Measurements from ENCODE around the gene QTRT2.
A peak's percentile ranks its signal among the peaks of the same experiment; 100 is the strongest.

The QTRT2 gene

GRCh38 chr3:114076711-114077110 is 20.2 kb downstream of the QTRT2 start:
- FAIRE-seq (no peak), DNase-seq (ENCODE audit: insufficient read length, low spot score) (no peak)

- no peak for DNase-seq (ENCODE audit: insufficient read length, low spot score)
- no peak for FAIRE-seq
These were observed 21.6 kb downstream of the QTRT2 start for GRCh38 chr3:114078126-114078525.

- FAIRE-seq (no peak), DNase-seq (ENCODE audit: insufficient read length, low spot score) (no peak)
These were observed 23.2 kb downstream of the QTRT2 start for GRCh38 chr3:114079761-114080160.

GRCh38 chr3:114080201-114080600 is 23.7 kb downstream of the QTRT2 start:
- FAIRE-seq (no peak), DNase-seq (ENCODE audit: insufficient read length, low spot score) (no peak)

GRCh38 chr3:114081037-114081436 is 24.5 kb downstream of the QTRT2 start:
- FAIRE-seq, result no peak
- DNase-seq (ENCODE audit: insufficient read length, low spot score), result no peak

- FAIRE-seq (no peak), DNase-seq (ENCODE audit: insufficient read length, low spot score) (no peak)
These were observed 26.6 kb downstream of the QTRT2 start for GRCh38 chr3:114083112-114083511.

- DNase-seq (ENCODE audit: insufficient read length, low spot score) (no peak), FAIRE-seq (no peak)
These were observed 29.8 kb downstream of the QTRT2 start for GRCh38 chr3:114086356-114086755.

GRCh38 chr3:114089675-114090074 is 33.1 kb downstream of the QTRT2 start:
- FAIRE-seq, result no peak
- no peak for DNase-seq (ENCODE audit: insufficient read length, low spot score)

- DNase-seq (ENCODE audit: insufficient read length, low spot score) (no peak), FAIRE-seq (no peak)
These were observed 35.8 kb downstream of the QTRT2 start for GRCh38 chr3:114092151-114093015.

GRCh38 chr3:114093016-114093380 is 36.5 kb downstream of the QTRT2 start:
- no peak for DNase-seq (ENCODE audit: insufficient read length, low spot score)
- FAIRE-seq, result no peak

- FAIRE-seq, result peak; percentile 36
- peak; percentile 63 for DNase-seq (ENCODE audit: insufficient read length, low spot score)
These were observed 37.1 kb downstream of the QTRT2 start for GRCh38 chr3:114093596-114093995.

- DNase-seq (ENCODE audit: insufficient read length, low spot score) (no peak), FAIRE-seq (no peak)
These were observed 39.3 kb downstream of the QTRT2 start for GRCh38 chr3:114095796-114096195.

- FAIRE-seq, result no peak
- no peak for DNase-seq (ENCODE audit: insufficient read length, low spot score)
These were observed 44.6 kb downstream of the QTRT2 start for GRCh38 chr3:114101101-114101500.

- DNase-seq (ENCODE audit: insufficient read length, low spot score), result no peak
- FAIRE-seq, result no peak
These were observed 46.6 kb downstream of the QTRT2 start for GRCh38 chr3:114103181-114103580.

GRCh38 chr3:114103858-114104257 is 47.3 kb downstream of the QTRT2 start:
- FAIRE-seq, result no peak
- DNase-seq (ENCODE audit: insufficient read length, low spot score), result no peak

- FAIRE-seq (no peak), DNase-seq (ENCODE audit: insufficient read length, low spot score) (no peak)
These were observed 47.9 kb downstream of the QTRT2 start for GRCh38 chr3:114104414-114104813.

- FAIRE-seq, result no peak
- DNase-seq (ENCODE audit: insufficient read length, low spot score), result no peak
These were observed 51.6 kb downstream of the QTRT2 start for GRCh38 chr3:114108137-114108536.

- no peak for FAIRE-seq
- no peak for DNase-seq (ENCODE audit: insufficient read length, low spot score)
These were observed 53.9 kb downstream of the QTRT2 start for GRCh38 chr3:114110439-114110838.

GRCh38 chr3:114111060-114111770 is 54.7 kb downstream of the QTRT2 start:
- no peak for FAIRE-seq
- no peak for DNase-seq (ENCODE audit: insufficient read length, low spot score)

- no peak for FAIRE-seq
- no peak for DNase-seq (ENCODE audit: insufficient read length, low spot score)
These were observed 56.2 kb downstream of the QTRT2 start for GRCh38 chr3:114112696-114113095.

- FAIRE-seq (no peak), DNase-seq (ENCODE audit: insufficient read length, low spot score) (no peak)
These were observed 58.2 kb downstream of the QTRT2 start for GRCh38 chr3:114114719-114115118.

GRCh38 chr3:114115143-114115542 is 58.6 kb downstream of the QTRT2 start:
- no peak for FAIRE-seq
- no peak for DNase-seq (ENCODE audit: insufficient read length, low spot score)

Data from HTR-8/SVneo (cell line).